ENCODE measurements around the gene NR2C2AP. TPM values are rescaled to one million over a fixed set of nuclear protein-coding genes. Genes with fewer than 3 reads are reported as not detected.

NR2C2AP gene
- total RNA-seq, 1 experiment from 2014 or later = 25.7 TPM

DNA sequence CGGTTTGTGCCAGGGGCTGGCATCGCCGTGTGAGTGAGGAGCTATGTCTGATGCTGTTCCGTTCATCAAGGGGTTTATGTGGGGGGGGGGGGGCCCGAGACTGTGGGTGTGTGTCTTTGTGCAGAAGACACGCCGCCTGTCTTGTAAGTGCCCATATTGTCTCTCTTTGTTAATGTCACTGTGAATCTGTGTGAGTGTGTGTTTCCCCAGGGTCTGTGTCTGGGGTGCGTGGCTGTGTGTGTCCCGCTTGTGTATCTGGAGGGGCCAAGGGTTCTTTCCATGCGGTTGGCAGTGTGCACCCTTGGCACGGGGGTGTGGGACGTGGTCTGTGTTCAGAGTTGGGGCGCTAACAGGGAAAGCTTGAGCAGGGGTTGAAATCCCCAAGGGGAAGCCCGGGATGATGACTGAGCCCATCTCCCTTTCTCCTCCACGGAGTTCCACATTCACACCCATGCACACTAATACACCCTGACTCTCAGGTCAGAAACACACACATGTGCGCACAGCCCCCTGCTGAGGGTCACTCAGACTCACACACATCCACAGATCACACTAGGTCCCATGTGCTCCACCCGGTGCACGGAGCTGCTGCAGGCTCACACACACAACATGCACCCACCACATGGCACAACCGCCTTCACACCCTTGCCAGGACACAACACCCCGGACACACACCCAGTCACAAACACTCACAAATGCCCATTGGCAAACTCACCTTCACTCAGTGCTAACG, 10.4 kb upstream of the NR2C2AP start:
- Histone ChIP-seq H3K9me3 (ENCODE audit: insufficient read depth, low read depth) (no peaks in the 10 kb centered on the region), H3K27ac (no peak overlapping the region), H3K36me3 (ENCODE audit: low read depth) (no peaks in the 10 kb centered on the region), H3K9me2 (ENCODE audit: insufficient read depth) (no peaks in the 10 kb centered on the region), H3F3A (ENCODE audit: insufficient read depth, low read depth) (no peaks in the 10 kb centered on the region; the same call in 1 of the 2 replicates), H3K4me1 (replicated peaks; ENCODE audit: insufficient read depth) (no peaks in the 10 kb centered on the region), H3K4me3 (no peak overlapping the region), H3K79me2 (ENCODE audit: low read depth) (no peaks in the 10 kb centered on the region), H2AFZ (no peak overlapping the region), H3K4me2 (no peak overlapping the region), H4K20me1 (ENCODE audit: insufficient read depth) (no peaks in the 10 kb centered on the region; the same call in 1 of the 2 replicates), H3K27me3 (ENCODE audit: insufficient read depth, low read depth) (peaks cover 49% of the 10 kb centered on the region)
- intact Hi-C loops (cut with micrococcal nuclease; ENCODE audit: unreplicated experiment) = no loop called here
- ChIA-PET CTCF (no interaction called here), POLR2A (ENCODE audit: unreplicated experiment) (no interaction called here)
- DNase-seq = no peak
- TF ChIP-seq, protein P1, sequence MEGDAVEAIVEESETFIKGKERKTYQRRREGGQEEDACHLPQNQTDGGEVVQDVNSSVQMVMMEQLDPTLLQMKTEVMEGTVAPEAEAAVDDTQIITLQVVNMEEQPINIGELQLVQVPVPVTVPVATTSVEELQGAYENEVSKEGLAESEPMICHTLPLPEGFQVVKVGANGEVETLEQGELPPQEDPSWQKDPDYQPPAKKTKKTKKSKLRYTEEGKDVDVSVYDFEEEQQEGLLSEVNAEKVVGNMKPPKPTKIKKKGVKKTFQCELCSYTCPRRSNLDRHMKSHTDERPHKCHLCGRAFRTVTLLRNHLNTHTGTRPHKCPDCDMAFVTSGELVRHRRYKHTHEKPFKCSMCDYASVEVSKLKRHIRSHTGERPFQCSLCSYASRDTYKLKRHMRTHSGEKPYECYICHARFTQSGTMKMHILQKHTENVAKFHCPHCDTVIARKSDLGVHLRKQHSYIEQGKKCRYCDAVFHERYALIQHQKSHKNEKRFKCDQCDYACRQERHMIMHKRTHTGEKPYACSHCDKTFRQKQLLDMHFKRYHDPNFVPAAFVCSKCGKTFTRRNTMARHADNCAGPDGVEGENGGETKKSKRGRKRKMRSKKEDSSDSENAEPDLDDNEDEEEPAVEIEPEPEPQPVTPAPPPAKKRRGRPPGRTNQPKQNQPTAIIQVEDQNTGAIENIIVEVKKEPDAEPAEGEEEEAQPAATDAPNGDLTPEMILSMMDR (conservative IDR thresholded peaks at IDR 0.05) = no peak
- no peak for TF ChIP-seq EZH2 (IDR thresholded peaks at IDR 0.05; ENCODE audit: low read depth)
- no TSS peak for BruUV-seq (replicated peaks)

DNA sequence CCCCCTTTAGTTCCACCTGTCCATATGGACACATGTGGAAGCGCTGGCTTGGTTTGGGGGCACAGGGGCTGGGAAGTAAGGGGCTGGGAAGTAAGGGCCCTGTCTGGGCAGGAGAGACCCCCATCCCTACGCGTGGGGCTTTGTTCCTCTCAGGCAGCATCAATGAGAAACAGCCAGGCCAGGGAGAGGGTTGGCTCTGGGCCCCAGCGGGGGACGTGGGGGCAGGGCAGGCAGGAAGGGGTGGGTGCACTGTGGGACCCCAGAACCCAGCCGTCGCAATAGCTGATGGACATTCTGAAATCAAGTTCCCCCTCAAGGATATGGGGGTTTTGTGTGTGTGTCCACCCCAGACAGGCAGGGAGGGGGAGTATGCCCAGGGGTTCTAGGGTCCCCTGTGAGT, 9.7 kb upstream of the NR2C2AP start:
- no peaks in the 10 kb centered on the region; the same call in 1 of the 2 replicates for H4K20me1 ChIP-seq (ENCODE audit: insufficient read depth)
- H3K36me3 ChIP-seq (ENCODE audit: low read depth) = no peaks in the 10 kb centered on the region
- ChIA-PET POLR2A (ENCODE audit: unreplicated experiment) (no interaction called here), CTCF (no interaction called here)
- H3K27ac ChIP-seq = no peak overlapping the region
- H3K4me3 ChIP-seq = no peak overlapping the region
- H3K79me2 ChIP-seq (ENCODE audit: low read depth) = no peaks in the 10 kb centered on the region
- no peaks in the 10 kb centered on the region; the same call in 1 of the 2 replicates for H3F3A ChIP-seq (ENCODE audit: insufficient read depth, low read depth)
- H3K4me2 ChIP-seq = no peak overlapping the region
- intact Hi-C loops (cut with micrococcal nuclease; ENCODE audit: unreplicated experiment) = no loop called here
- no peak for DNase-seq
- no peaks in the 10 kb centered on the region for H3K4me1 ChIP-seq (replicated peaks; ENCODE audit: insufficient read depth)
- BruUV-seq (replicated peaks) = no TSS peak
- no peaks in the 10 kb centered on the region for H3K9me2 ChIP-seq (ENCODE audit: insufficient read depth)
- no peak for TF ChIP-seq EZH2 (IDR thresholded peaks at IDR 0.05; ENCODE audit: low read depth)
- TF ChIP-seq, protein P1 (conservative IDR thresholded peaks at IDR 0.05) = no peak
- peaks cover 44% of the 10 kb centered on the region for H3K27me3 ChIP-seq (ENCODE audit: insufficient read depth, low read depth)
- H3K9me3 ChIP-seq (ENCODE audit: insufficient read depth, low read depth) = no peaks in the 10 kb centered on the region
- no peak overlapping the region for H2AFZ ChIP-seq

DNA sequence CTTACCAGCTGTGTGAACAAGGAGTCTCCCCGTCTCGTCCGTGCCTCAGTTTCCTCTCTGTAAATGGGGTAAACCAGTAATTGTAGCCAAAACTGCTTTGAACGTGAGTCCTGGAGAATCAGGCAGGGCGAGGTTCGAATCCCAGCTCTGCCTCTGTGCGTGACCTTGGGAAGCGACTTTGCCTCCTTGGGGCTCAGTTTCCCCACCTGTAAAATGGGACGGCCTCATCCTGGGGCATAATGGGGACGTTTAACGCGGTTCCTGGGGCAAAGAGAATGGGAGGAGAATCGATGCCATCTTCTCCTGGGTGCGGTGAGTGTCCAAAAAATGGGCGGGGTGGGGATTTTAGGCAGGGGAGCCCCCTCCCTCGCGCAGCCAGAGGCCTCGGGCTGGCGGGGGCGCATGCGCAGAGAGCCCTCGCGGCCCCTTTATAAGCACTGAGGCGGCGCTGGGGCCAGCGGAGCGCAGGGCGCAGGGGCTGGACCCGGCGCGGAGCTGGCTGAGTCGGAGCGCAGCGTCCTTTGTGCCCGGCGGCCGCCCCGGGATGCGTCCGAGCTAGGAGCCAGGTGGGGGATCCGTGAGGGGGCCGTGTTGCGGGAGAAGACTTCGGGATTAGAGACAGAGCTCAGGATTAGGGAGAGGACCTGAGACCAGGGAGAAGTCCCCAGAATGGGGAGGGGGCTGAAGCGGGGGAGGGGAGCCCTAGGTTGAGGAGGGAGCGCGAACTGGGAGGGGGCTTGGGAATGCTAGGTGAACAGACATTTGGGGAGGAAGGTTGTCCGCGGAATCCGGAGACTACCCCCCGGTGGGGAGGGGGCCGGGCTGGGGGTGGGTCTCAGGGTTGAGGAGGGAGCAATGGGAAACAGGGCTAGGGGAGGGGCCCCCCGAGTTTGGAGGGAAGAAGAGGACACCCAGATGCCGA, 8.5 kb upstream of the NR2C2AP start, which contains the start of gene NCAN:
NCAN (plus strand) TSS at position 460 of the 922 bp plus-strand sequence. CDS start 4,996 bp downstream, outside the sequence.
- TF ChIP-seq EZH2 (IDR thresholded peaks at IDR 0.05; ENCODE audit: low read depth) = no peak
- TF ChIP-seq, protein P1 (conservative IDR thresholded peaks at IDR 0.05) = no peak
- H3K9me2 ChIP-seq (ENCODE audit: insufficient read depth) = no peaks in the 10 kb centered on the region
- H3K4me3 ChIP-seq = no peak within 1 kb of the TSS
- H3K36me3 ChIP-seq (ENCODE audit: low read depth) = no peaks in the 10 kb centered on the region
- peaks cover 38% of the 10 kb centered on the region for H3K27me3 ChIP-seq (ENCODE audit: insufficient read depth, low read depth)
- no peak within 1 kb of the TSS for H2AFZ ChIP-seq
- no peaks in the 10 kb centered on the region for H3K9me3 ChIP-seq (ENCODE audit: insufficient read depth, low read depth)
- no peak for DNase-seq
- H3F3A ChIP-seq (ENCODE audit: insufficient read depth, low read depth) = no peaks in the 10 kb centered on the region
- no peak within 1 kb of the TSS for H3K4me2 ChIP-seq
- POLR2A ChIA-PET (ENCODE audit: unreplicated experiment) = no interaction called here
- H4K20me1 ChIP-seq (ENCODE audit: insufficient read depth) = no peaks in the 10 kb centered on the region; the same call in 1 of the 2 replicates
- H3K4me1 ChIP-seq (replicated peaks; ENCODE audit: insufficient read depth) = no peaks in the 10 kb centered on the region
- H3K27ac ChIP-seq = no peak within 1 kb of the TSS
- no TSS peak for BruUV-seq (replicated peaks)
- intact Hi-C loops (cut with micrococcal nuclease; ENCODE audit: unreplicated experiment) = no loop called here
- no peaks in the 10 kb centered on the region for H3K79me2 ChIP-seq (ENCODE audit: low read depth)
- CTCF ChIA-PET = no interaction called here

Data from PC-9 (cell line).